Fibroblast of skin of right quadriceps (primary cell): ENCODE results near the gene PSTPIP1.

Experiments
- DNase-seq: peaks from one replicate; pipeline ENCODE4 v3.0.0-alpha.2; 2013

Gene PSTPIP1

GRCh38 chr15:77075528-77075927, 80.6 kb downstream of the PSTPIP1 start:
- DNase-seq = no peak

- no peak for DNase-seq
Observed at GRCh38 chr15:77076323-77076915, 81.5 kb downstream of the PSTPIP1 start.

GRCh38 chr15:77081971-77082370, 87.0 kb downstream of the PSTPIP1 start:
- DNase-seq = no peak

GRCh38 chr15:77083381-77084160, 88.6 kb downstream of the PSTPIP1 start:
- peak; percentile 32 for DNase-seq

GRCh38 chr15:77084436-77084835, 89.5 kb downstream of the PSTPIP1 start:
- DNase-seq = no peak

GRCh38 chr15:77085297-77085696, 90.4 kb downstream of the PSTPIP1 start:
- peak; percentile 53 for DNase-seq
